Liver (tissue), 3 donors: ENCODE measurements around the gene RTP2.

Experiments used
- FOXA1 ChIP-seq: IDR thresholded peaks from 2 replicates; pipeline ENCODE4 v1.6.1; 2016; ENCODE audit warnings: antibody characterized with exemption
- JUND ChIP-seq, 2 donors: IDR thresholded peaks; 2 replicates each; pipeline ENCODE4 v1.6.1; 2016; ENCODE audit warnings: antibody characterized with exemption in 2 of 2
- MAX ChIP-seq: IDR thresholded peaks from 2 replicates; pipeline ENCODE4 v1.6.1; 2016; ENCODE audit warnings: antibody characterized with exemption
- TAF1 ChIP-seq: conservative IDR thresholded peaks from 2 replicates; pipeline ENCODE4 v1.6.1; 2016; ENCODE audit warnings: antibody characterized with exemption, mild to moderate bottlenecking
- TF ChIP-seq, protein P1 (sequence below): fragments of 150-350 bp; IDR thresholded peaks from 2 replicates; pipeline ENCODE4 v1.5.1; 2017; ENCODE audit warnings: improper control_type of control experiment, low read depth, low read length; ENCODE audit not compliant: missing input control
- TF ChIP-seq, protein P2 (sequence below): IDR thresholded peaks from 2 replicates; pipeline ENCODE4 v1.6.1; 2016; ENCODE audit warnings: antibody characterized with exemption, mild to moderate bottlenecking
- donor health status: healthy.
- donor health status: healthy.

GRCh38 chr3:187743195-187744141 lies 41.1 kb upstream of the RTP2 start:
- TF ChIP-seq, protein P1, sequence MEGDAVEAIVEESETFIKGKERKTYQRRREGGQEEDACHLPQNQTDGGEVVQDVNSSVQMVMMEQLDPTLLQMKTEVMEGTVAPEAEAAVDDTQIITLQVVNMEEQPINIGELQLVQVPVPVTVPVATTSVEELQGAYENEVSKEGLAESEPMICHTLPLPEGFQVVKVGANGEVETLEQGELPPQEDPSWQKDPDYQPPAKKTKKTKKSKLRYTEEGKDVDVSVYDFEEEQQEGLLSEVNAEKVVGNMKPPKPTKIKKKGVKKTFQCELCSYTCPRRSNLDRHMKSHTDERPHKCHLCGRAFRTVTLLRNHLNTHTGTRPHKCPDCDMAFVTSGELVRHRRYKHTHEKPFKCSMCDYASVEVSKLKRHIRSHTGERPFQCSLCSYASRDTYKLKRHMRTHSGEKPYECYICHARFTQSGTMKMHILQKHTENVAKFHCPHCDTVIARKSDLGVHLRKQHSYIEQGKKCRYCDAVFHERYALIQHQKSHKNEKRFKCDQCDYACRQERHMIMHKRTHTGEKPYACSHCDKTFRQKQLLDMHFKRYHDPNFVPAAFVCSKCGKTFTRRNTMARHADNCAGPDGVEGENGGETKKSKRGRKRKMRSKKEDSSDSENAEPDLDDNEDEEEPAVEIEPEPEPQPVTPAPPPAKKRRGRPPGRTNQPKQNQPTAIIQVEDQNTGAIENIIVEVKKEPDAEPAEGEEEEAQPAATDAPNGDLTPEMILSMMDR, result no peak
- no peak for TF ChIP-seq JUND (IDR thresholded peaks at IDR 0.05)
- no peak for TF ChIP-seq FOXA1
- TF ChIP-seq, protein P2, sequence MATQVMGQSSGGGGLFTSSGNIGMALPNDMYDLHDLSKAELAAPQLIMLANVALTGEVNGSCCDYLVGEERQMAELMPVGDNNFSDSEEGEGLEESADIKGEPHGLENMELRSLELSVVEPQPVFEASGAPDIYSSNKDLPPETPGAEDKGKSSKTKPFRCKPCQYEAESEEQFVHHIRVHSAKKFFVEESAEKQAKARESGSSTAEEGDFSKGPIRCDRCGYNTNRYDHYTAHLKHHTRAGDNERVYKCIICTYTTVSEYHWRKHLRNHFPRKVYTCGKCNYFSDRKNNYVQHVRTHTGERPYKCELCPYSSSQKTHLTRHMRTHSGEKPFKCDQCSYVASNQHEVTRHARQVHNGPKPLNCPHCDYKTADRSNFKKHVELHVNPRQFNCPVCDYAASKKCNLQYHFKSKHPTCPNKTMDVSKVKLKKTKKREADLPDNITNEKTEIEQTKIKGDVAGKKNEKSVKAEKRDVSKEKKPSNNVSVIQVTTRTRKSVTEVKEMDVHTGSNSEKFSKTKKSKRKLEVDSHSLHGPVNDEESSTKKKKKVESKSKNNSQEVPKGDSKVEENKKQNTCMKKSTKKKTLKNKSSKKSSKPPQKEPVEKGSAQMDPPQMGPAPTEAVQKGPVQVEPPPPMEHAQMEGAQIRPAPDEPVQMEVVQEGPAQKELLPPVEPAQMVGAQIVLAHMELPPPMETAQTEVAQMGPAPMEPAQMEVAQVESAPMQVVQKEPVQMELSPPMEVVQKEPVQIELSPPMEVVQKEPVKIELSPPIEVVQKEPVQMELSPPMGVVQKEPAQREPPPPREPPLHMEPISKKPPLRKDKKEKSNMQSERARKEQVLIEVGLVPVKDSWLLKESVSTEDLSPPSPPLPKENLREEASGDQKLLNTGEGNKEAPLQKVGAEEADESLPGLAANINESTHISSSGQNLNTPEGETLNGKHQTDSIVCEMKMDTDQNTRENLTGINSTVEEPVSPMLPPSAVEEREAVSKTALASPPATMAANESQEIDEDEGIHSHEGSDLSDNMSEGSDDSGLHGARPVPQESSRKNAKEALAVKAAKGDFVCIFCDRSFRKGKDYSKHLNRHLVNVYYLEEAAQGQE, result no peak
- TF ChIP-seq MAX, result no peak
- TF ChIP-seq TAF1, result peak; percentile 22
